GM19438 (cell line): ENCODE results near the gene PPARA.
"Not testable (repeated sequence)": the region's sequence is repeated elsewhere in the genome, so short reads cannot be mapped to it uniquely, and the experiment has no call there.

Experiments used
- ATAC-seq: cut with Tn5 transposase; IDR thresholded peaks from one replicate; pipeline ENCODE4 v1.9.1; 2021; ENCODE audit warnings: low read depth; ENCODE audit not compliant: unreplicated experiment

The PPARA gene

DNA sequence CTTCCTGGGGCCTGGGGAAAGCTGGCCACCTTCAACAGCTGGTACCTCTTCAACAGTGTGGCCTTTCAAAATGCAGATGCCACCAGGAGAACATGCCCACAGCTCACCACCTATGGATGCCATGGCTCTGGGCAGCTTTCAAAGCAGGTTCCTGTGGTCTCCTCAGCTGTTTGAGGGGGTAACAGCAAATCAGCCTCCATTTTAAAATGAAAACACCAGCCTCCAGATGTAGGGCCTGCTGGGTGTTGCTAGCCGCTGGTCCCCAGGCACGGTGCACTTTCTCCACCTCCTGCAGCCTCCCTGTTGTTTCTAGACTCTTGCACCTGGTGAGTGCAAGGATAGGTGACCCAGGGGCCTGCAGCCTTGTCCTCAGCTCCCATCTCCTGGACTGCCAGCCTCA is 89.7 kb downstream of the PPARA start:
- no peak for ATAC-seq

DNA sequence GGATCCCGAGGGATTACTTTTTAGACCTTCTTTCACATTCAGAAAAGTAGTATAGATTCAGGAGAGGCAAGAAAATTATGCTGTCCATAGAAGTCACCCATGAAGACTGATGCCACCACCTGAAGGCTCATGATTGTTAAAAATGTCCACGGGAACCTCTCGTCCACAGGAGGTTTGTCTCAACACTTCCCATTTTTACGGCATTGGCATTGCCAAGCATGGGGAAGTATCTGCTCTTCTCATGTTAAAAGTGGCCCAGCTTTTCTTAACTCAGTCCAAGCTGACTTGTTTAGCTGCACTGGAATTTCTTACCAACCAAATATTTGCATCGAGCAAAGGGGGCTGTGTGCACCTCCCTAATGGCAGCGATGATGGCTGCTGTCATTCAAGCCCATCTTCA is 90.2 kb downstream of the PPARA start:
- ATAC-seq, result no peak

DNA sequence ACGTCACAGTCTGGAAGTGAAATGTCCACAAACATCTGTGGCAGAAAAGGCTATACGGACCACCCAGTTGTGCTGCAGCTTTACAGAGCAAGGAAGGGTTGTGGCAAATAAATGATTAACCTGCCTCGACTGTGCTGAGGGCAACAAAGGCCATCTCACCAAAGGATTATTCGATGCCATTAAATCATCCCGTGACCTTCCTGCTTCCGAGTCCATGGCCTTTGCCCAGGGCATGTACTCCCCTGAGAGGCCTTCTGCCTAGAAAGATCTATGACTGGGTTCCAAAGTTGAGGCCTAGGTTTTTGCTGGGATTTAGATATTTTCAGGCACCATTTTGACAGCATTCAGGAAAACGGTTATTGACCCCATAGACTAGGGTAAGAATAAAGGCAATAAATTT is 90.6 kb downstream of the PPARA start:
- no peak for ATAC-seq

DNA sequence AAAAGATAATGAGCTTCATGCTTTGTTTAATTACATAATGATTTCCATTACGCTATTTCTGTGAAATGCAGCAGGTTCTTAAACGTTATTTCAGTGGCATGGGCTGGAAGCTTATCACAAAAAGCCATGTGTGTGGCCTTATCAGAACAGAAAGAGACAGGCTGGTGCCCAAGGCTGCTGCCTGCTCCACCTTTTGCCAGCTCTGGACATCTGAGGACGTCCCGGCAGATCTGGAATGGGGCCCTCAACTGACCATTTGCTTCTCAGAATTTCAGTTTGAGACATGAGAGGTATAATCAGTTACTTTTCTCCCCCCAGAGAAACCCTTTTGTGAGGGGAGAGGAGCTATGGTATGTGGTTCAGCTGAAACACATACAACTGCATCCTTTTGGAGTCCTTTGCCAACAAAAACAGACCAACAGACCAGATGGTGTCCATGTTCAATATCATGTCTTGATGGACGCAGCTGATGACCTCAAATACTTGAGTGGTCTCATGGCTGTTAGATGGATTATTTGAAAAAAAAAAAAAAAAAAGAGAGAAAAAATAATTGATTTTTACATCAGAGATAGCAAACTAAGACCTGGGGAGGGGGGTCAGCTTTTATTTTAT is 91.2 kb downstream of the PPARA start:
- no peak for ATAC-seq

DNA sequence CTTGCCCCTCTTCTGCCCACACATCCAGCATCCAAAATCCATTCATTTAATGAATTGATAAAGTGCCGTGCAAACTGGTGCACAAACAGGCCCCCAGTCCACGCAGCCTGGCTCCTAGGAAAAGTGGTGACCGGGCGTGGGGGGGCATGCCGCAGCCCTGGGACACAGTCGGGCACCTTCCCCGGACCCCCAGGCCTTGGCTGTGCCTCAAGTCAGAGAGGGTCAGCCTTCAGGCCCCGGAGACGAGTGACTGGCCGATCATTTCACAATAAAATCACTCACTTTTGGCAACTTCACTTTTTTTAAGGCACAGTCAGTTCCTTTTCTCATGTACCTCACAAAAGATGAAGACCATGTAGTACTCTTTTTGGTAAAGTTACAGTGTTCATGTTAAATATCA is 91.8 kb downstream of the PPARA start:
- no peak for ATAC-seq

DNA sequence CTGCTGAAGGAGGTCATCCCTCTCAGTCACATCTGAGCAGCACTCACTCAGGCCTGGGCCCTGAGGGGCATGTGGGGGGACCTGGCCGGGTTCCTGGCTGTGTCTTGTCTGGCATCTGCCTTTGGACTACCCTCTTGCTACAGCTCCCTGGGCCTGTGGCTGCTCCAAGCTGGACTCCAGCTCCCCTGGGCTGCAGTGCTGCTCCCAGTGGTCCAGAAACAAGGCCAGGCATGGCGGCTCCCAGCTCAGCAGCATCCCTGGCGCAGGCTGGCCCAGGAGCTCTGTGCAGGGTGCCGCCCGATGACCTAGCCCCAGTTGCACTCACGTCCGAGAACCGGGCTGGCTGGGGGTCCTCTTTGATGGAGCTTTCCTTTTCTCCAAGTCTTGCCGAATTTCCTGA is 94.4 kb downstream of the PPARA start:
- no peak for ATAC-seq

DNA sequence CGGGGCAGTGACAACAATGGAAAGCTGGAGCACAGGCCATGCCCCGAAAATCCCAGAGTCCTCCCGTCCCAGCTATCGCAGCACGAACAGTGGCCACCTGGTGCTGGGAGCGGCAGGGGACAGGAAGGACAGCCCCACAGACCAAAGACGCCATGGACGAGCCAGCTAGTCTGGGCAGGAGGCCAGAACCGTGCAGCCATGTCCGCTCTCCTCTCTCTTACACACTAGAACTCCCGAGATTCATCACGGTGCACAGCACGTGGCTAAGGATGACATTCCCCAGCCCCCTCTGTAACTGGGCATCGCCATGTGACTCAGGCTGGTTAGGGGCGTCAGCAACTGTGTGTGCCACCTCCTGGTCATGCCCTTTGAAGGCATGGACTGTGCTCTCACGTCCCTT is 95.2 kb downstream of the PPARA start:
- ATAC-seq, result no peak

DNA sequence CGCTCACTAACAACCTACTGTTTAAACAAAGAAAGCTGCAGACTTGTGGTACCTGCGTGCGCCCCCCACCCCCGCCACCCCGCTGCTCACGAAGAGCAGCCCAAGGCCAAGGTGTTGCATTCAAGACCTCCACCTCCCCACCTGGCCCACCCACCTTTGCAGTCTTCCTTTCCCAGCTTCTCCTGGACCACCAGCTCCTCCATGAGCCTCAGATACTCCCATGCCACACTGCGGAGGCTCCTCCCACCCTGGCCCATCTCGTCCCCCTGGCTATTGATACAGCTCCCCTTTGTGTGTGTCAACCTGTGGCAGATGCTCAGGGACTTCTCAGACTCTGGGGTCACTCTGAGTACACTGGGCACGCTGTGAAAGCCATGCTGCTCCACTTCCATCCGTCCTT is 95.9 kb downstream of the PPARA start:
- ATAC-seq, result no peak

DNA sequence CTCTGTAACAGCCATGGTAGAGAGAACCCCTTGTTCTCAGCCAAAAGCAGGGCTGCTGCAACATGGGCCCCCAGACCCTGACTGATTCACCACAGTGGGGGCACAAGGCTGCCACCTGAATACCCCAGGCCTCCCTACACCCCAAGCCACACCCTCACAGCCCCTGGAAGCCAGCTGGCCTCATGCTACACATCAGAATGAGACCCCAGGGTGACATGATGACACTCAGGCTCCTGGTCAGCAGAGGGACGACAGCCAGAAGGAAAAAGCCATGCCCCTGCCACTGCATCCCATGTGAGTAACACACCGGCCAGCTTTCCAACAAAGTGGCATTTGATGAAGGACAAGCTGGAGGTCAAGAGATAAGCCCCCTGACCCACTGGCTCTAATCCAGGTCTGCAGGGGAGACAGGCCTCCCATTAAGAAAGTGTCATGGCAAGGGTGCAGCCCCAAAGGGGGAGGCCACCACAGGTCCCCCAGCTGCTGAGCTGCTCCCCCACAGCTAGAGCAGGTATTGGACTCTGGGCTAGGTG is 97.2 kb downstream of the PPARA start:
- no peak for ATAC-seq

DNA sequence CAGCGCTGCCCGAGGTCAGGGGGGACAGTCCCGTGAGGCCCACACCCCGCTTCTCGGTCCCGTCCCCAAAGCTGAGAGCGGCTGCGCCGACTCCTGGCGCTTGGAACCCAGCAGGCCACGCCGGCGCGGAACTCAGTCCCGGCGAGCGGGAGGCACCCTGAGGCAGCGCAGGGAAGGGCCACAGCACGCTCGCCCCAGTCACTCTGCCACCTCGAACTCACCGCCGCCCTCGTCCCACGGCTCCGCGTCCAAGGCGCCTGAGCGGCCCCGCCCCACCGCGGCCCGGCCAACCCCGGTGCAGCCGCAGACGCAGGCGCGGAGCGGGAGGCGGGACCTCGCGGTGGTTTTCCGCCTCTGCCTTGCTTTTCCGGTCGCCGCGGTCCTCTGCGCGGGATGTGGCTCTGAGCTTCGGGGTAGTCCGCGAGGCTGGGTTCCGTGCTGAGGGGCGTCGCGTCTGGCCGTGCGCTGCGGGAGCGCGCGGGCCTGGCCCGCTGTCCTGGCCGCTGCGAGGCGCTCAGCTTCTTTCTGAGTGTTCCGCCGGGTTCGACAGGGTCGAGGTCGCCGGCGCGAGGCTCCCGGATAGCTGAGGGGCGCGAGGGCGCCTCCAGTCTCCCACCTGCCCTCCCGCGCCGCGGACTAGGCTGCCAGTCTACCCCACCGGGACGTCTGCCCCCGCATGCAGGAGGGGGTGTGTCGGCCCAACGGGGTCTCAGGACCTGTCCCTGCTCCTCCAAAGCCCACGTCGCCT is 99.9 kb downstream of the PPARA start, which contains the start of gene CDPF1:
Gene CDPF1, minus strand, starts transcription at position 259 of the 748 bp plus-strand sequence. CDS start 2,009 bp downstream, outside the sequence.
- peak; percentile 69 for ATAC-seq

DNA sequence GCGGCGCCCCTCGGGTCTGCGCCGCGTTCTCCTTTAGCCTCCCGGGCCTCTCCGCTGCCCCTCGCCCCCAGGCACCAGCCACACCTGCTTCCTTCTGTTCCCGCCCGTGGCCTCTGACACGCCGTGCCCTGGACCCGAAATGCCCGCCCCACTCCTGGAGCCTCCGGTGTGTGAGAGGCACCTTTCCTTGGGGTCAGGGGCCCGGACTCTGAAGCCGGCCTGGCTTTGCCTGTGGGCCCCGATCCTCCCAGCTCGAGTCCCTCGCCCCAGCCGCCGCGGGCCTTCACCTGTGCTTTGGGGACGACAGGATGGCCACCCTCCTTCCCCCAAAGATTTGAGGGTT is 100.4 kb downstream of the PPARA start:
- no peak for ATAC-seq

DNA sequence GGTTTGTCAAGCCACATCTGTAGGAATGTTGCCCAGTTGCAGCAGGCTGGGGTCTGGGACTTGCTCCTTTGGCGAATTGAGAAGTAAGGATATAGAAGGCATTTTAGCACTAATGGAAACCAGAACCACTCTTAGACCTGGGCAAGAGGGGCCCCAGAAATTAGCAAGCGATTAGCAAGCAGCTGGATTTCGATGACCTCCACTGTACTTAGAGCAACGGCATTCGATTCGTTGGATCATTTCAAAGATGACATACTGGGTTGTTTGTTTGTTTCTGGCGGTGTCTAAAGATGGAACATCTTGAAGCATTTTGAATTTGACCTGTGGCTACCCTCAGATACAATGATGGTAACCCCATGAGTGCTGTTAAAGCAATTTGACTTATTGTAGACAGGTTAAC is 100.9 kb downstream of the PPARA start:
- ATAC-seq, result no peak

DNA sequence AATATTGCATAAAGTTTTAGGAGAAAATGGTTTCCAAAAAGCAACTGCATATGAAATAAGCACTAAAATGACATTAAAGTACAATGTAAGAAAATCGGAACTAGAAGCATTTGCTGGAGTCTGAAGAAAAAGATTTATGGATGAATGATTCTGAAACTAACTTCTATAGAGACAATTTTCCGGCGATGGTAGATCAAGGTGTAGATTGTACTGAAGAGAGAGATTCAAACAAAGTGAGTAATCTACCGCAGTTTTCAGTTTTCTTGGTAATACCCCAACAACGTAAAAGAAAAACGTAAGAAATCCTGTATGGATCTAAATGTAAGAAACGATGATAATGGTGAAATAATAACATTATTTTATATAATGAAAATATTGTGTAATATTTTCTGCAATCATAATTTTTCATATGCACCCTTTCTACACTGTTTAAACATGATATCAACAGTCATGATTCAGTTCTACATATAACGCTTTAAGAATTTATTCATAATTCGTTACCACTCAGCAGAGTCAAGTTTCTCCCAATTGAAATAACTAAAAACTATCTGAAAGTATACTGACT is 101.6 kb downstream of the PPARA start:
- no peak for ATAC-seq

DNA sequence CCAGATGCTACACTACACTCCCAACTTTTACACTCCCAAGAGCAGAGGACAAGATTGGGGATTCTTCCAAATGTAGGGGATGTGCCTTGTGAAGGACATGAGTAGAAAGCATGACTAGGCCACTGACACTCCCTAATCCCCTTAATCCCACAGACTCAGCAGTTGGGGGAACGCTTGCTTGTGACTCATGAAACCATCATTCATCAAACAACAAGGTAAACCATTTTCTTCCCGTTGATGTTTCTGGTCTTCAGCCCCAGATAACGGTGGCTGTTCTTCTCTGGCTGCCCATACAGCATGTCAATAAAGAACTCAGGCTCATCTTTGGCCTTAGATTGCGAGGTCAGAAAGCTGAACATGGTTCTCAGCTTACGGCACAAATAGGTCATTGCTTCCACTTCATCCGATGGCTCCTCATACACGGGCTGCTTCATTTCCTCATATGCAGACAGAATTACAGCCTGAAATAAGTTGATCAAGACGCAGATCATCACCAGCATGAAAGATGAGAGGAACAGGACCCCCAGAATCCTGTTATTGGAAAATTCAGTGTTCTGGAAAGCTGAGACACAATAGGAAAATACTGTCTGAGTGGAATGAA is 106.1 kb downstream of the PPARA start:
- ATAC-seq, result no peak

DNA sequence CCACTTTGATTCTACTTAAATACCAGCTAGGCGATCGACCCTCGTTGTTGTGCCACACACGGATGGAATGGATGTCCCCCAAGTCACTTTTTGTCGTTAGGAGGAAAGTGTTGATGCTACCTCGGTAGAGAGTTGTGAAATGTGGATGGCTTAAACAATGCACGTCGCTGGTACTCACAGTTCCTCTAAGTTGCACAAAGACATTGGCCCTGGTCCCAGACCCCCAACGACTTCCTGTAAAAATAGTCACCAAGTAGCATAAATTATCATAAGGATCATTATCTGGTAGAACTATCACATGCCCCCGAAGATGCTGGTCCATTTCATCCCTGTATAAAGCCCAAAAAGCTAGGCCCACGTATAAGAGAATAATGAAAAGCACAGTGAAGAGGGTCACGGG is 109.0 kb downstream of the PPARA start:
- ATAC-seq, result no peak

DNA sequence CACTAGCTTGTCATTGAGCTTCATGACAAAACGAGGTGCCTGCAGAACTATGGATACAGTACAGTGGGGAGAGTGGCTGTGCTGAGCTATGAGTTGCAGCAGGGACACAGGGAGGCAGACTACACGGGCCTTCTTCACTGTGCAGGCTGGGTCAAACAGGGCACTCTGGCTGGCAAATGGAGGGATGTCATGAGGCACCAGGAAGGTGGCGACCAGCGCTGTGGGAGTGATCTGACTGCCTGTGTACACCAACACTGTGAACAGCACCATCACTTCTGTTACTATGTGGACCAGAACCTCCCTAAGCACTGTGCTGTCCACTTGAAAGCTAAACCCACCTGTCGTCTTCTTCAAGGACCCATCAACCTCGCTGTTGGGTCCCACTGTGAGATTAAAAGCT is 109.7 kb downstream of the PPARA start:
- no peak for ATAC-seq

DNA sequence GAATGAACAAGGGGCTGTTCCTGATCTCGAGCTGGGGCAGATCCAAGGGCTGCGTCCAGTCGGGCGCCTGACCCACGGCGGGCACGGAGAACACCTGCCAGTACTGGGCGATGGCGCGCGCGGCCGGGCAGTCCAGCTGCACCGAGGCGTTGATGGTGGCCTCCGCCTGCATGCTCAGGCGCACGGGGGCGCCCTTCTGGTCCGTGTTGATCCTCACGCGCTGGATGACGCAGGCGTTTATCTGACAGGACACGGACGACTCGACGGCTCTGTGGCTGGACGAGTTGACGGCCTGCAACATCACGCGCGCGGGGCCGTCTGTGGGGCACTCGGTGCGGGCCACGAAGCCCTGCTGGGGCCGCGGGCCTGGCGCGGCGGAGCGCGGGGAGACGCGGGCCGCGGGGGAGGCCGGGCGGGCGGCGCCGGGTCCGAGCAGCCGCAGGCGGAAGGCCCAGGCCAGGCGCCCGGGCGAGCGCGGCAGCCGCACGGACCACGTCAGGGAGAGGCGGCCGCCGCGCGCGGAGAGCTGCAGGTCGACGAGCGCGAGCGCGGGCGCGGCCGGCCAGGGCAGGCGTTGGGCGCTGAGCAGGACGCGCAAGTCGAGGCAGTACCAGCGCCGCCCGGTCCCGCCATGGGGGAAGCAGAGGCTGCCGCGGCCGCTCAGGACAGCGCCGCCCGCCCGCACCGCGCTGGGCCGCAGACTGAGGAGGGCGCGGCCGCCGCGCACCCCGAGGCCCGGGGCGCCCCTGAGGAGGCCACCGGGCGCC is 112.3 kb downstream of the PPARA start:
- ATAC-seq, result no peak

DNA sequence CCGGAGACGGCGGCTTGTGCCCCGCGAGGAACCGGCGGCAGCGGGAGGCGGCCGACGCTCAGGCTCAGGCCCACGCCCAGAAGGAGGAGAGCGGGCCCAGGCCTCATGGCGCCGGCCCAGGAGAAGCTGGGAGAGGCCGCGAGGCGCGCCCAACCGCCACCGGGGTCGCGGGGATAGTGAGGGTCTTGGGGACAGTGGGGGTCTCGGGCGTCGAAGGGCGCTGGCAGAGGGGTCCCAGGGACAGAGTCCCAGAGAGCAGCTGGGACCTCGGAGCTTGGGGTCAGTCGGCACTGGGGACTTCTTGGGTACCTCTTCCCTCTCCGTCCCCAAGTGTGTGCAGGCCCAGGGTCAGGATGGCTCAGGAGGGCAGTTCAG is 112.9 kb downstream of the PPARA start, which contains the start of gene PKDREJ:
Gene PKDREJ, minus strand, starts transcription at position 128 of the 375 bp plus-strand sequence. Its CDS starts 21 bp downstream, at position 107.
- no peak for ATAC-seq

DNA sequence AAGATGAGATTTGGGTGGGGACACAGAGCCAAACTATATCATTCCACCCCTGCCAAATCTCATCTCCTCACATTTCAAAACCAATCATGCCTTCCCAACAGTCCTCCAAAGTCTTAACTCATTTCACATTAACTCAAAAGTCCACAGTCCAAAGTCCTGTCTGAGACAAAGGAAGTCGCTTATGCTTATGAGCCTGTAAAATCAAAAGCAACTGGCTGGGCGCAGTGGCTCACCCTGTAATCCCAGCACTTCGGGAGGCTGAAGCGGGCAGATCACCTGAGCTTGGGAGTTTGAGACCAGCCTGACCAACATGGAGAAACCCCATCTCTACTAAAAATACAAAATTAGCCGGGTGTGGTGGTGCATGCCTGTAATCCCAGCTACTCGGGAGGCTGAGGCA is 114.2 kb downstream of the PPARA start:
- ATAC-seq, result not testable (repeated sequence)

DNA sequence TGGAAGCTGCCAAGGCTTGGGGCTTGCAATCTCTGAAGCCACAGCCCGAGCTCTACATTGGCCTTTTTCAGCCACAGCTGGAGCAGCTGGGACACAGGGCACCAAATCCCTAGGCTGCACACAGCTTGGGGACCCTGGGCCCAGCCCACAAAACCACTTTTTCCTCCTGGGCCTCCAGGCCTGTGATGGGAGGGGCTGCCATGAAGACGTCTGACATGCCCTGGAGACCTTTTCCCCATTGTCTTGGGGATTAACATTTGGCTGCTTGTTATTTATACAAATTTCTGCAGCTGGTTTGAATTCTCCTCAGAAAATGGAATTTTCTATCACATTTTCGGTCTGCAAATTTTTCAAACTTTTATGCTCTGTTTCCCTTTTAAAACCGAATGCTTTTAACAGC is 115.3 kb downstream of the PPARA start:
- ATAC-seq, result not testable (repeated sequence)
